GM19467 (cell line): ENCODE data around the gene LAIR1.
"Not testable (repeated sequence)": the region's sequence is repeated elsewhere in the genome, so short reads cannot be mapped to it uniquely, and the experiment has no call there.

ENCODE experiments used
- ATAC-seq: cut with Tn5 transposase; IDR thresholded peaks from one replicate; pipeline ENCODE4 v1.9.1; 2021; ENCODE audit warnings: mild to moderate bottlenecking, moderate library complexity; ENCODE audit not compliant: unreplicated experiment

The LAIR1 gene

GRCh38 chr19:54343868-54344267, 20.9 kb downstream of the LAIR1 start:
- ATAC-seq = no peak

GRCh38 chr19:54341295-54341694, 23.4 kb downstream of the LAIR1 start:
- ATAC-seq = no peak

GRCh38 chr19:54339646-54340358, 24.9 kb downstream of the LAIR1 start:
- no peak for ATAC-seq

GRCh38 chr19:54338521-54338920, 26.2 kb downstream of the LAIR1 start:
- ATAC-seq = no peak

GRCh38 chr19:54337858-54338230, 26.9 kb downstream of the LAIR1 start:
- no peak for ATAC-seq

GRCh38 chr19:54336893-54337857, 27.6 kb downstream of the LAIR1 start:
- no peak for ATAC-seq

GRCh38 chr19:54335979-54336892, 28.5 kb downstream of the LAIR1 start:
- ATAC-seq = no peak

GRCh38 chr19:54335164-54335563, 29.6 kb downstream of the LAIR1 start:
- ATAC-seq = no peak

- ATAC-seq = no peak
Observed at GRCh38 chr19:54333586-54334298, 31.0 kb downstream of the LAIR1 start.

- no peak for ATAC-seq
Observed at GRCh38 chr19:54332149-54332548, 32.6 kb downstream of the LAIR1 start.

GRCh38 chr19:54331626-54332025, 33.1 kb downstream of the LAIR1 start:
- ATAC-seq = no peak

GRCh38 chr19:54329476-54330165, 35.1 kb downstream of the LAIR1 start:
- ATAC-seq = no peak

GRCh38 chr19:54328781-54329180, 36.0 kb downstream of the LAIR1 start:
- not testable (repeated sequence) for ATAC-seq

- no peak for ATAC-seq
Observed at GRCh38 chr19:54325631-54326030, 39.1 kb downstream of the LAIR1 start.

GRCh38 chr19:54325194-54325621, 39.5 kb downstream of the LAIR1 start:
- no peak for ATAC-seq

GRCh38 chr19:54324071-54324470, 40.7 kb downstream of the LAIR1 start:
- no peak for ATAC-seq

GRCh38 chr19:54322934-54323333, 41.8 kb downstream of the LAIR1 start:
- ATAC-seq = not testable (repeated sequence)

- ATAC-seq = not testable (repeated sequence)
Observed at GRCh38 chr19:54322295-54322694, 42.4 kb downstream of the LAIR1 start.

GRCh38 chr19:54319892-54320670, 44.6 kb downstream of the LAIR1 start:
- ATAC-seq = no peak
